Renal cortex interstitium (tissue), 3 donors: ENCODE data around the gene MOCS1. TPM values are rescaled to one million over a fixed set of nuclear protein-coding genes. Genes with fewer than 3 reads are reported as not detected.

Source experiments
- polyA plus RNA-seq, 3 donors: library from polyadenylated mRNA; unstranded; fragments of 120-200 nt; gene quantifications; one replicate each; pipeline ENCODE4 v1.2.1, GENCODE V29; 2013; ENCODE audit not compliant: insufficient read length in 3 of 3

The MOCS1 gene
- polyA plus RNA-seq, 3 donors = 11.1 to 12.9 (median 12.6) TPM

Other genes starting within 250 kb of the MOCS1 start
- 1 to 10 TPM; 2.7 to 4.0 (median 3.6) TPM for gene KIF6, start 209.1 kb downstream of the MOCS1 start, polyA plus RNA-seq
- 10 to 100 TPM; 24.2 to 30.9 (median 30.6) TPM for gene DAAM2, start 142.1 kb downstream of the MOCS1 start, polyA plus RNA-seq